ENCODE results near the gene MMP28.

- TF ChIP-seq, protein P1, sequence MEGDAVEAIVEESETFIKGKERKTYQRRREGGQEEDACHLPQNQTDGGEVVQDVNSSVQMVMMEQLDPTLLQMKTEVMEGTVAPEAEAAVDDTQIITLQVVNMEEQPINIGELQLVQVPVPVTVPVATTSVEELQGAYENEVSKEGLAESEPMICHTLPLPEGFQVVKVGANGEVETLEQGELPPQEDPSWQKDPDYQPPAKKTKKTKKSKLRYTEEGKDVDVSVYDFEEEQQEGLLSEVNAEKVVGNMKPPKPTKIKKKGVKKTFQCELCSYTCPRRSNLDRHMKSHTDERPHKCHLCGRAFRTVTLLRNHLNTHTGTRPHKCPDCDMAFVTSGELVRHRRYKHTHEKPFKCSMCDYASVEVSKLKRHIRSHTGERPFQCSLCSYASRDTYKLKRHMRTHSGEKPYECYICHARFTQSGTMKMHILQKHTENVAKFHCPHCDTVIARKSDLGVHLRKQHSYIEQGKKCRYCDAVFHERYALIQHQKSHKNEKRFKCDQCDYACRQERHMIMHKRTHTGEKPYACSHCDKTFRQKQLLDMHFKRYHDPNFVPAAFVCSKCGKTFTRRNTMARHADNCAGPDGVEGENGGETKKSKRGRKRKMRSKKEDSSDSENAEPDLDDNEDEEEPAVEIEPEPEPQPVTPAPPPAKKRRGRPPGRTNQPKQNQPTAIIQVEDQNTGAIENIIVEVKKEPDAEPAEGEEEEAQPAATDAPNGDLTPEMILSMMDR (IDR thresholded peaks at IDR 0.05; ENCODE audit: low read length): no peak
- TF ChIP-seq EZH2phosphoT487 (IDR thresholded peaks at IDR 0.05; ENCODE audit: low read length): no peak
- no peak for TF ChIP-seq EZH2 (optimal IDR thresholded peaks at IDR 0.05; ENCODE audit: low read depth, low read length)
Measured at GRCh38 chr17:35811759-35812158, 16.3 kb upstream of the MMP28 start.
